ENCODE measurements around the gene TLE4.

TLE4 gene

DNA sequence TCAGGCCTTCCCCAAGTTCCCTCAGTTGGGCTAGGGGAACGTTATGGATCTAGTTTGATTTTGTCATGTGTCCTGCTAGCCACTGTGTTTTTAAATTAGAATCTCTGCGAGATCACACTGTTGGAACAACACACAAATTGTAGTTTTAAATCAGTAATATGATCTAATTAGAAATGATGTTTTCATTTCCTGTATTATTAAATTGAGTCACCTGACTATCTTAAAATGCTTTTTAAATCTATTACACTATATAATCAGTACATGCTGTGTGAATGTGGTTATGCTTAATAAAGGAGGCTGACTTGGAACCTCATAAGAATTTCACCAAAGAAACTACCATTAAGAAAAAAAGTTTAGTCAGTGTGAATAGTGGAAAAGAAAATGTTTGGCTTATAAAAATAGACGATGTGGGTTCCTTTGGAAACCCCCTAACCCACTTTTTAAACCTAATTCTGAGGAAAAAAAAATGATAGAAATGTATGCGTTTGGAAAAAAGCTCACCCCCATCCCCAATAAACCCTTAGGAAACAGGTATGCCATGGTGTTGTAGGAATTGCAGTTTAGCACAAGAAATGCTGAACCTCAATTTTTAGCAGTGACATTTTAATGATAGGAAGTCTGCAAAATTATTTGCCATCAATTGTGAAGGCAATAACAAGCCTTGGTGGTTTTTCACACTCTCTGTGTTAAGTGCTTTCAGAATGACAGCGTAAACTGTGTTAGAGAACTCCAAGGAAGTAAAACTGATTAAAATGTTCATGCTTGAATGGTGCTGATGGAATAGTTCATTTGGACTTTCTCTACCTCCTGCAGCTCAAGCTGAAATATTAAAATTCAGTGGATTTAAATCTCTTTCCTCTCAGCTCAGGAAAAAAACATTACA lies 59.0 kb downstream of the TLE4 start:
- TF ChIP-seq, protein P1, sequence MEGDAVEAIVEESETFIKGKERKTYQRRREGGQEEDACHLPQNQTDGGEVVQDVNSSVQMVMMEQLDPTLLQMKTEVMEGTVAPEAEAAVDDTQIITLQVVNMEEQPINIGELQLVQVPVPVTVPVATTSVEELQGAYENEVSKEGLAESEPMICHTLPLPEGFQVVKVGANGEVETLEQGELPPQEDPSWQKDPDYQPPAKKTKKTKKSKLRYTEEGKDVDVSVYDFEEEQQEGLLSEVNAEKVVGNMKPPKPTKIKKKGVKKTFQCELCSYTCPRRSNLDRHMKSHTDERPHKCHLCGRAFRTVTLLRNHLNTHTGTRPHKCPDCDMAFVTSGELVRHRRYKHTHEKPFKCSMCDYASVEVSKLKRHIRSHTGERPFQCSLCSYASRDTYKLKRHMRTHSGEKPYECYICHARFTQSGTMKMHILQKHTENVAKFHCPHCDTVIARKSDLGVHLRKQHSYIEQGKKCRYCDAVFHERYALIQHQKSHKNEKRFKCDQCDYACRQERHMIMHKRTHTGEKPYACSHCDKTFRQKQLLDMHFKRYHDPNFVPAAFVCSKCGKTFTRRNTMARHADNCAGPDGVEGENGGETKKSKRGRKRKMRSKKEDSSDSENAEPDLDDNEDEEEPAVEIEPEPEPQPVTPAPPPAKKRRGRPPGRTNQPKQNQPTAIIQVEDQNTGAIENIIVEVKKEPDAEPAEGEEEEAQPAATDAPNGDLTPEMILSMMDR (IDR thresholded peaks at IDR 0.05; ENCODE audit: extremely low read depth, insufficient read depth, missing control alignments): no peak
- peak; percentile 10 for DNase-seq (ENCODE audit: low spot score)
- in situ Hi-C loops (cut with MboI; ENCODE audit: low pct_unique_long_range_greater_than_20kb, low sequenced_read_pairs, unreplicated experiment): no loop called here

DNA sequence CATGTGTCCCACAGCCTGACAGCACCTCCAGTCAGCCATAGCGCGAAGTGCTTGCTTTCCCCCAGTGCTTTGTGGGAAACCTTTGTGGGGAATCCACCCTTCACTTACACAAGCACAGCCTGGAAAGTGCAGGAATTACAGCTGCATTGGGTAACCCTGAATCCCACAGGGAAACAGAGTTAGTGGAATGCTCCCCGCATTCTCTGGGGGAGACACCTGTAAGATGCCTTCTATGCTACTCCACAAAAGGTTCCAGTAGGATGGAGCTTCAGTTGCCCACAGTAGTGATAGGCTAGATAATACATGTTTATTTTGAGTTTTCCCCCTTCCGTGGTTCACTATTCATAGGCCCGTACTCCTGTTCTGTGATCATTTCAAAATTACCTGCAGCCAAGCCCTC lies 60.3 kb downstream of the TLE4 start:
- TF ChIP-seq, protein P1 (IDR thresholded peaks at IDR 0.05; ENCODE audit: extremely low read depth, insufficient read depth, missing control alignments): no peak
- in situ Hi-C loops (cut with MboI; ENCODE audit: low pct_unique_long_range_greater_than_20kb, low sequenced_read_pairs, unreplicated experiment): no loop called here
- DNase-seq (ENCODE audit: low spot score): no peak

DNA sequence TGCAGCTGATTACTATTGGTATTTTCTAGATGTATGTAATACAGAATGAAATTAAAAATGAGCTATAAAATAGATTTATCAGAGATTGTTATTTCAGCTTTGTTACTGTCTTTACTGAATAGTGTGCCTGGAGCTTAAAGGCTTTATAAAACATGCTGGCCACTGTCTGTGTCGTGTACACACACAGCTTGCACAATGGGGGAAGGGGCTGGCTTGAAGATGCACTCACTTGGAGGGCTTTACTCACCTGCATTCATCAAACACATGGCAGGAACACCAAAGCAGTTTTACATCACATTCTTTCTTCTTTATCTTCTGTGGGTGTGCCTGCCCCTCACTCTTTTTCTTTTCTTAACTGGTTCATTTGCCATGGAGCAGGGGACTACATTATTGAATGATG lies 60.9 kb downstream of the TLE4 start:
- in situ Hi-C loops (cut with MboI; ENCODE audit: low pct_unique_long_range_greater_than_20kb, low sequenced_read_pairs, unreplicated experiment): no loop called here
- TF ChIP-seq, protein P1 (IDR thresholded peaks at IDR 0.05; ENCODE audit: extremely low read depth, insufficient read depth, missing control alignments): no peak
- no peak for DNase-seq (ENCODE audit: low spot score)

DNA sequence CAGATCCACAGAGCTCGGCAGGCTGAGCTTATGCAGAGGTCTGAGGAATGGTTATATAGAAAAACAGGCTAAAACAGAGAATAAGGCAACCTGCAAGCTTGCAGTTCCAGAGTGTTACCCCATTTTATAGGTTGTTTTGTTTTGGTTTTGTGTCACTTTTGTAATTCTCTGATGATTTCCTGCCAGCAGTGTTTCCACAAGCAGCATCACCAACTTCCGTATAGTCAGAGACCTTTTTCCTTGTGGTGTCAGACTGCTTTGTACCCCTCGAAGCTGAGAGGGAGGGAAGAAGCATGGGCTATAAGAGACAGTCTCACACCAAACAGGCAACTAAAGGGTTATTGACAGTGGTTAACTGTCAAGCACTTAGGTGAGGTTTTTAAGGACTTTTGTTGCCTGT lies 61.8 kb downstream of the TLE4 start:
- in situ Hi-C loops (cut with MboI; ENCODE audit: low pct_unique_long_range_greater_than_20kb, low sequenced_read_pairs, unreplicated experiment): no loop called here
- DNase-seq (ENCODE audit: low spot score): no peak
- TF ChIP-seq, protein P1 (IDR thresholded peaks at IDR 0.05; ENCODE audit: extremely low read depth, insufficient read depth, missing control alignments): no peak

DNA sequence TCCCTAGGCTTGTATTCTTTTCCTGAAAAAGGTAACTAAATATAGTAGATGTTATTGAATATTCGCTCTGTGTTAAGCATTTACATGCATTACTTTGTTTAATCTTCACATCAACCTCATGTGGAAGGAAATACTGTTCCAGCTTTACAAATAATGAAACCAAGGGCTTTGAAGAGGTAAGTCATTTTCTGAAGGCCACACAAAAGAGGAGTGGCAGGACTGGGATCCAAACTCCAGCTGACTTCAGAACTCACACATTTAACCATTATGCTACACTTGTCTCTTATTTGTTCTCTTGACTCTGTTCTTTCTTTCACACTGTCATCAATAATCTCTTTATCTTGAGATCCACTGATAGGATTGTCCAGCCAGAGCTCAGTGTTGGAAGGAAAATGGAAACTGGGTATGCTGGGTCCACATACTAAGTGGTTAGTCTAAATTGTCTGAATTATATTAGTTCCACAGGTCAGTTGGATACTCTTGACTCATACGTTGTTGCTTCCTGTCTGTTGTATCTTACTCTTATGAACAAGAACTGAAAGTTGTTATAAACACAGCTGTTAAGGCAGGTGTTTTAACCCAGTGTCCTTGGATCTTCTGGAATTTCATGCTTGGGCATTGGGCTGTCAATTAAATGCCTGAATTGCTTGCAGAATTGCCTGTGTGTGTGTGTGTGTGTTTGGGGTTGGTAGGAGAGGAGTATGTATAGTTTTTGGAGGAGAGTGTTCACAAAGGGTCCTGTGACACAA lies 65.6 kb downstream of the TLE4 start:
- in situ Hi-C loops (cut with MboI; ENCODE audit: low pct_unique_long_range_greater_than_20kb, low sequenced_read_pairs, unreplicated experiment): no loop called here
- TF ChIP-seq, protein P1 (IDR thresholded peaks at IDR 0.05; ENCODE audit: extremely low read depth, insufficient read depth, missing control alignments): no peak

DNA sequence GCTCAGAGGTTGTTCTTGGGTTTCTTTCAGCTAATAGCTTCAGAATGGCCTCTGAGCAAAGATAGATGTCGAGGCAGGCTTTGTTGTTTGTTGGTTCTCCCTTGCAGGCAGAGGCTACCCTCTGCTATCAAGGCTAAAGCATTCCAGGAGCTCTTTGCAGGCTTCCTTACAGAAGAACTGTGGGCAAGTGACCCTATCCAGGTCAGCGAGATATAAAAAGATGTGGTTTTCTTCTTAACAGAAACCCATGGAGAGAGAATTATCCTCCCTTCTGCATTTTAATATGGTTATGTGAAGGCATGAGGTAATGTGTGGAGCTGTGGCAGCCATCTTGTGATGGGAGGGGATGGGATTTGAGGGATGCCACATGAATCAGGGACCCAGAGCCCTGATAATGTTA lies 67.0 kb downstream of the TLE4 start:
- in situ Hi-C loops (cut with MboI; ENCODE audit: low pct_unique_long_range_greater_than_20kb, low sequenced_read_pairs, unreplicated experiment): no loop called here
- no peak for DNase-seq (ENCODE audit: low spot score)
- TF ChIP-seq, protein P1 (IDR thresholded peaks at IDR 0.05; ENCODE audit: extremely low read depth, insufficient read depth, missing control alignments): no peak

More for the DNA sequence above, 65.6 kb downstream of the TLE4 start:
- DNase-seq (ENCODE audit: low spot score): no peak
